HG03439 (cell line): ENCODE data around the gene NUAK2.

Experiments used
- ATAC-seq: cut with Tn5 transposase; IDR thresholded peaks from one replicate; pipeline ENCODE4 v1.9.1; 2021; ENCODE audit warnings: mild to moderate bottlenecking, moderate library complexity; ENCODE audit not compliant: unreplicated experiment

The NUAK2 gene

GRCh38 chr1:205275916-205276688, 45.4 kb downstream of the NUAK2 start:
- ATAC-seq, result no peak

DNA sequence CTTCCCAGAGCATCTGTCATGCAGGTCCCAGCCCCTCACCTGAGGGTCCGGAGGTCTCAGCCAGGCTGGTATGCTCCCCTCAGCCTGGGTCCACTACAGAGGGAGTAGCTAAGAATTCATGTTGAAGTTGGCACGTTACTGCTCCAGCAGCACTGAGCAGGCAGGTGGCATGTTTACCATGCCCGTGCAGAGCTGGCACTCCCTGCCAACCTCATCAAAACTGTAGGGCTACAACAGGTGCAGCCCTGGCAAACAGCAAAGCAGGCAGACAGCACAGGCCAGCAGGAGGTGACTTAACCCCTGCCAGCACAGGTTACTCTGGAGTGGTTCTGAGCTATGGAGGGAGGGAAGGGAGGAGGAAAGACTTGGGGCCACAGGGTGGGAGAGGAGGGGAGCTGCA, 46.4 kb downstream of the NUAK2 start:
- no peak for ATAC-seq

DNA sequence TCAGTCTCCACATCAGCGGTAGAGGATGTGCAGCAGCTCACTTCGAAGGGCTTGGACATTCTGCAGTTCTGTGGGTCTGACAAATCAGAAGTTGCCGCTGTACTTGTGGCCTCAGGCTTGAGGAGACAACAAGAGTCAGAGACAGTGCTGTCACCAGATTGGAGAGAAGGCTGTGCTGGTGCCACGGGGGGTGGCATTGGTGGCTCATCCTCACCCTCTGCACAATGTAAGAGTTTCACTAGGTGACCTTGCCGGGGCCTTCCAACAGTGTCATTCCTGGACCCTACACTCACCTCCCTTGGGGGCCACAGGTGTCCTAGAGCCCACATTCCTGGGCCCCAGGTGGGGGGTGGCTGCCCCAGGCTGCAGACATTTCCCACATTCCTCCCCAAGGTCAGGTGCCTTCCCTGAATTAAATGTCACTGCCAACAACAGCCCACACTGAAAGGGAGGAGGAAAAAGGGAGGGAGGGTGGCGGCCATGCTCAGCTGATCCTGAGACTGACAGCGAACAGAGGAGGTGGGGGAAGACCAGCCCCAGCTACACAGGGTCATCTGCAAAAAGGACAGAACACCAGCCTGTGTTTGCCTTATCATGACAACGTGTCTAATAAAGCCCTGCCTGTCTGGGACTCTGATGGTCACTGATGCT, 47.4 kb downstream of the NUAK2 start:
- no peak for ATAC-seq

DNA sequence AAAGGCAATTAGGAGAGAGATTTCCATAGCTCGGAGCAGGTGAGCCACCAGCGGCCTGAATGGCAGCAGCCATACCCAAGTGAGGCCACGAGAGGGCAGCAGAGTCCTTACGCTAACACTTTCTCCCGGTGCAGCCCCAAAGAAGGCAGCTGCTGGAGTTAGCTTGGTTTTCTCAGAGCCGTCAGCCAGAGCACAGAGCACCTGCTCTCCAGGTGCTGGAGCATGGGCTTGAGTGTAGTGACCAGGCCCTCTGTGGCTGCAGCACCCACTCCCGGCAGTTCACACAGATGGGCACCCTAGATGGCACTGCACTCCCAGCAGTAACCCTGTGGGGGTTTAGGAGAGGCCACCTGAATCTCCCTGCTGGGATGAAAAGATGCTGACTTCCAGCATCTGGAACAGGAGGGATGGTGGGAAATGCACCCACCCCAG, 48.0 kb downstream of the NUAK2 start:
- ATAC-seq, result peak; percentile 62

- no peak for ATAC-seq
These were observed 49.0 kb downstream of the NUAK2 start for GRCh38 chr1:205272536-205272935.

DNA sequence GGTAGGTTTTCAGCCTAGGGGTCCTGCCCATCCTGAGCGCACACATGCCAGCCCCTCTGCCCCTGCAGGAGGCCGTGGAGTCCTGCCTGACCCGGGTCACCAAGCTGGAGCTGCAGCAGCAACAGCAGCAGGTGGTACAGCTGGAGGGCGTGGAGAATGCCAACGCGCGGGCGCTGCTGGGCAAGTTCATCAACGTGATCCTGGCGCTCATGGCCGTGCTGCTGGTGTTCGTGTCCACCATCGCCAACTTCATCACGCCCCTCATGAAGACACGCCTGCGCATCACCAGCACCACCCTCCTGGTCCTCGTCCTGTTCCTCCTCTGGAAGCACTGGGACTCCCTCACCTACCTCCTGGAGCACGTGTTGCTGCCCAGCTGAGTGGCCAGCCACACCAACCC, 49.8 kb downstream of the NUAK2 start:
- no peak for ATAC-seq

GRCh38 chr1:205271277-205271676, 50.3 kb downstream of the NUAK2 start:
- ATAC-seq, result no peak

- ATAC-seq, result no peak
These were observed 50.8 kb downstream of the NUAK2 start for GRCh38 chr1:205270764-205271163.

- ATAC-seq, result no peak
These were observed 51.3 kb downstream of the NUAK2 start for GRCh38 chr1:205270271-205270670.

GRCh38 chr1:205269711-205270110, 51.8 kb downstream of the NUAK2 start:
- ATAC-seq, result no peak

GRCh38 chr1:205268846-205269680, 52.5 kb downstream of the NUAK2 start:
- ATAC-seq, result no peak

GRCh38 chr1:205267306-205267902, 54.1 kb downstream of the NUAK2 start:
- ATAC-seq, result no peak

- ATAC-seq, result no peak
These were observed 54.8 kb downstream of the NUAK2 start for GRCh38 chr1:205266611-205267305.

DNA sequence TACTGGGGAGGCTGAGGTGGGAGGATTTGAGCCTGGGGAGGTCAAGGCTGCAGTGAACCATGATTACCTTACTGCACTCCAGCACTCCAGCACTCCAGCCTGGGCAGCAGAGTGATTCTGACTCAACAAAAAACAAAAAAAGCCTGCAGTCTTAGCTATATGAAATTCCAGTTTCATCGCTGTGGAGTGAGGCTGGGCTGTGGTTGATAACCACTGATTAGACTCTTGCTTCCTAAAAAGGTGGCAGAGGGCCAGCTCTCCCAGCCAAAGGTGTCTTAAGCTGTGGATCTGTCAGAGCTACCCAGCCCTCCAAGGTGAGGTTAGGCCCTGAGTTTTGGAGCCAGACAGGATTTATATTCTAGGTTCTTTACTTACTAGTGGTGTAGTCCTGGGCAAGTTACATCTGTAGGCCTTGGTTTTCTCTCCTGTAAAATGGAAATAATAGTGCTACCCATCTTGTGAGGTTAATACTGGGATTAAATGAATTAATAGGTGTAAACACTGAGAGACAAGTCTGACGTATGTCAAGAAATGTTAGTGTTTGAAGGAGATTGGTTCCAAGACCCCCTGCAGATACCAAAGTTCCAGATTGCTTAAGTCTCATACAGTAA, 57.9 kb downstream of the NUAK2 start:
- no peak for ATAC-seq

DNA sequence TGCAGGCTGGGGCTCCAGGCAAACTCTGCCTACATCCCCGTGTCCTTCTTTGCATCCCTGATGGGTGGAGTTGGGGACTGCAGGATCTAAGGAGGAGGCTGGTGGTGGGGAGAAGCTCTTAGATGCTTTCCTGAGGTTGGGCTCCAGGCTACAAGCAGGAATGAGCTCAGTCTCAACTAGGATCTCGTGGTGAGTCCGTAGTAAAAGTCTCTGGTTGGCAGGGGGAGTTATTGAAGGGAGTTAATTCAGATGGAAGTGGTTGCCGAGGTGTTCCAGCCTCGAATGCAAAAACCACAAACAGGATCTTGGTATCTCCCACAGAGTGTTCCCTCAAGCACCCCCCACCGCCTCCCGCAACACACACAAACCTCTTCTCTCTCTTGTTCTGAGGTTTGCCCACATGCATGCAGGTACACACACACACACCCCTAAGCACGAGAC, 58.8 kb downstream of the NUAK2 start:
- ATAC-seq, result no peak

DNA sequence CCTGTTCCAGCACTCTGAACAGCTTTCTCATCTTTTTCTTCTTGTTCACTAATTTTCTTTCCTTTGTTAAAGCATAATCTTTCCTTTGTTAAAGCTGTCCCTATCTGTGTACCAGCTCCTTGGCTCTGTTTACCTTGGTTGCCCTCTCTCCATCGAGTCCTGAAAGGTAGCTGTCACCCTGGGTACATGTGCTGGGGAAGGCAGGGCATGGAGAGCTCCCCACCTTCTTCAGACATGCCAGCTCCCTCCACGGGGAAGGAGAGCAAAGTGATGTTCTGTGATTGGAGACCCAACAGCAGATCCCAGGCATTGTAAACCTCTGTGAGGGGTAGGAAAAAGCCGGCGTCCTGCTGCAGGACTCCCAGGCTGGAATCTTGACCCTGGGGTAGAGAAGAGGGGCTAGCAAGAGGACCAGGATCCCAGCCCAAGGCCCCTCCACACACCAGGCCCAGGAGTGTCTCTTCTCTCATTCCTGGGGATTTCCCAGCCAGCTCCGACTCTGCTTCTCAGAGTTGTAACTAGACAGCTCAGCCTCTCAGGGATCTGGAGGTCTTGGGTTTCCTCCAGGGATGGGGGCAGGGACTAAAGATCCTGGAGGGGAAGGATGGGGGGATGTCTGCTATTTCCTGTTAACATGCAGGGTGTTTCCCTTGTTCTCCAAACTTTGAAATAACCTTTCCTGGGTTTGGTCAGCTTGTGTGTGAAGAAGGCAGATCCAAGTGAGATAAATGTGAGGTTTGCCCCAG, 59.4 kb downstream of the NUAK2 start:
- ATAC-seq, result no peak

GRCh38 chr1:205260948-205261732, 60.4 kb downstream of the NUAK2 start:
- ATAC-seq, result no peak

DNA sequence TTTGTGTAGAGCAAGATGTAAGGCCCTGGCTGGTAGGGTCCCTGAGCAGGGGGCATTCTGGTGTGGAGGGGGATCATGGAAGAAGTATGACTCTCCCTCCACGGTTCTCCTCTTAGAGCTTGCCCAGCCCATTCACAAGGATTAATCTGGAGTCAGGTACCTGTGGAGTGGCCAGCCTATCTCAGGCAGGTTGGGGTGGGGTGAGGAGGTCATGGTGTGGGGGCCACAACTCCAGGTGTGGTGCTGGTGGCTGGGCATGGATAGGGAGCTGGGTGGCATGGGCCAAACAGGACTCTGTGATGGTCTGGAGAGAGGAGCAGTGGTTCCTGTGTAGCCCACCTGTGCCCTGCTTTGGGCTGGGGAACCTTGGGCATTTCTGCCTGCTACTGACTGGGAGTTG, 61.5 kb downstream of the NUAK2 start:
- no peak for ATAC-seq
